GM18858 (cell line): ENCODE measurements around the gene HYDIN.
"Not testable (repeated sequence)": the region's sequence is repeated elsewhere in the genome, so short reads cannot be mapped to it uniquely, and the experiment has no call there.

Experiments
- ATAC-seq: cut with Tn5 transposase; IDR thresholded peaks from one replicate; pipeline ENCODE4 v1.9.1; 2021; ENCODE audit not compliant: unreplicated experiment

Gene HYDIN

GRCh38 chr16:71009440-71010223 lies 220.9 kb downstream of the HYDIN start:
- ATAC-seq = not testable (repeated sequence)

DNA sequence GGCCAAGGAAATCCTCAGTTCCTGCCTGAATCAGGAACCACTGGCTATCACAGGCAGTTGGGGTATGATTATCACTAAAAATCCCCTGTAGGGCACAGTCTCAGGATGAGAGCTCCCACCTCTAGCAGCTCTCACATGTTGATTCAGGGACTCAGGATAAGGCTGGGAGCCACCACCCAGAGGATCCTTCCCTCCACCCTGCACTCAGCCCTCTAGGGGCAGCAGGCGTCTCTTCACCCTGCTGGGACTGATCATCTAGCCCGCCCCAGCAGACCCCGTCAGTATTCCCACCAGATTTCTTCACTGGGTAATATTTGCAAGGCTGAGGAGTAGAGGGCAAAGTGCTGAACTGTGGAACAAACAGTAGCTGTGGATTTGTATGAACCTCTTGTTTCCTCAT lies 224.0 kb downstream of the HYDIN start:
- not testable (repeated sequence) for ATAC-seq

DNA sequence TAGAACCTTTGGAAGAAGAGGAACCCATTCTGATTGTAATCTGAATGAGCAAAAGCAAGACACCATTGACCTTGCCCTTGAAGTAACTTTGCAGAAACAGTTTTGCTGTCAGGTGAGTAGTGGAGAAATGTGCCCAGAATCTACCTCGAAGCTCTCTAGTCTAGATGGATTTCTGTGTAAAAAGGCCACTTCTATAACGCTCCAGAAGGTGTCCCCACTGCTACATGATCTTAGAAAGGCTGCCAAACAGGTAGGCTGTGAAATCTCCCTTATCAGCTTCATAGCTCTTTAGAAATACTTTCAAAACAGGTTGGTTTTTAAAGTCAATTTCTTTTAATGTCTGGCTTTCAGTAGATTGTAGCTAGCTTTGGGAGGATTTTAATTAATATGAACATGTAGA lies 230.8 kb downstream of the HYDIN start:
- ATAC-seq = not testable (repeated sequence)

GRCh38 chr16:70995799-70996198 lies 234.7 kb downstream of the HYDIN start:
- not testable (repeated sequence) for ATAC-seq

- ATAC-seq = not testable (repeated sequence)
Observed at GRCh38 chr16:70992511-70992910, 238.0 kb downstream of the HYDIN start.

DNA sequence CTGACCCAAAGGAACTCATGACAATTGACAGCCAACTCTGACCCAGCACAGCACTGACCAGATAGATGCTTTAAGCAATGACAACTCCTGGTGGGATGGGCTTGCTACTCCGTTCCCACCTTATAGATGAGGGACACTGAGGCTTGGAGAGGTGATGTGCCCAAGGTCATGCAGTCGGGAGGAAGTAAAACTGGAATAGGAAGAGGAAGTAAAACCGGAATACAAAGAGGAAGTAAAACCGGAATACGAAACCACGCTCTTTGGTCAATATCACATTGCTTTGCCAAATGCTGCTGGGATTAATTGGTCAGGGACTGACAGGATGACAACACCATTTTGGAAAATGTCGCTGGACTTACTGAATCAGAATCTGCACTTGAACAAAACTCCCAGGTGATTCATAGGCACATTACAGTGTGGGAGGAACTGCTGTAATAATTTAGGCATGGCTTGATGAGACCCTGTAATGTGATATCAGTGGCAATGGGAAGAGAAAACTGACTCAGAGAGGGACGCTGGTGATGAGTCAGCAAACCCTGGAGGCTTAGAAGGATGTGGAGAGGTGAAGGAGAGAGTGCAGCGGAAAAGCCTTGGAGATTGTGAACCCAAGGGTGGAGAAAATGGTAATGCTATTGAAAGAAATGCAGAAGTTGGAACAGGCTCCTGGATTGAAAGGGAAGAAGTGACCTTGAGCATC lies 243.4 kb downstream of the HYDIN start:
- ATAC-seq = not testable (repeated sequence)

- ATAC-seq = not testable (repeated sequence)
Observed at GRCh38 chr16:70984675-70985074, 245.8 kb downstream of the HYDIN start.

DNA sequence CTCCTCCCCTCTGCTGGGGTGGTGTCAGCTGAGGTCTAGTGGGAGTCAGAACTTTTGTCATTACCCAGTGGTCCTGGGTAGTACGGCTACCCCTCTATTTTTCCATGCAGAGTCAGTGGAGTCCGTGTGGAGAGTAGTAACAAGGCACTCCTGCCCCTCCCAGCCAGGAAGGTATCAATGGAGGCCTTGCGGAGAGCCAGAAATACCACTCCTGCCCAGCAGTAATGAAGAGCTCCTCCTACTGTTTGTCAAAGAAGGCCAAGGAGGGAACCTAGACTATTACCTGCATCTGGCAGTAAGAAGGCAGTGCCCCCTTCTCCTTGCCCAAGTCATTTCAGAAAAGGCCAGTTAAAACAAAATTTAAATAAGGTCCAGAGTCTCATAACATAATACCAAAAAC lies 262.2 kb downstream of the HYDIN start:
- ATAC-seq = not testable (repeated sequence)

- not testable (repeated sequence) for ATAC-seq
Observed at GRCh38 chr16:70960169-70960568, 270.4 kb downstream of the HYDIN start.

- ATAC-seq = not testable (repeated sequence)
Observed at GRCh38 chr16:70954922-70955321, 275.6 kb downstream of the HYDIN start.

DNA sequence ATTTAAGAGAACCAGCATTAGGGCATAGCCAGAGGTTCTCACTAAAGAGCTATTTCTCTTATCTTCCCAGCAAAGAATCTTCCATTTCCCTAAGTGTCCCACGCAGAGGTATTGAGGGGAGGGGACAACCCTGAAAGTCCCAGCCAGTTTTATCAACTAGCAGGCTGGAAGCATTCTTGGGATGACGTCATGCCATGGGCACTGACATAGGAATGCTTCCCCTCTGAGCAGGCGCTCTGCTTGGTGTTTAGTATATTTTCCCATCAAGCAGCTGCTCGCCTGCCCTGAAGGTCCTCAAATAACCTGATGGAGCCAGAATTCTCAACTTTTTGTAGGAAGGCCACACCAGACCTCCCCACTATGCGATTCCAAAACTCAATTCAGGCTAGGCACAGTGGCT lies 276.7 kb downstream of the HYDIN start:
- ATAC-seq = not testable (repeated sequence)

- not testable (repeated sequence) for ATAC-seq
Observed at GRCh38 chr16:70943551-70943950, 287.0 kb downstream of the HYDIN start.

DNA sequence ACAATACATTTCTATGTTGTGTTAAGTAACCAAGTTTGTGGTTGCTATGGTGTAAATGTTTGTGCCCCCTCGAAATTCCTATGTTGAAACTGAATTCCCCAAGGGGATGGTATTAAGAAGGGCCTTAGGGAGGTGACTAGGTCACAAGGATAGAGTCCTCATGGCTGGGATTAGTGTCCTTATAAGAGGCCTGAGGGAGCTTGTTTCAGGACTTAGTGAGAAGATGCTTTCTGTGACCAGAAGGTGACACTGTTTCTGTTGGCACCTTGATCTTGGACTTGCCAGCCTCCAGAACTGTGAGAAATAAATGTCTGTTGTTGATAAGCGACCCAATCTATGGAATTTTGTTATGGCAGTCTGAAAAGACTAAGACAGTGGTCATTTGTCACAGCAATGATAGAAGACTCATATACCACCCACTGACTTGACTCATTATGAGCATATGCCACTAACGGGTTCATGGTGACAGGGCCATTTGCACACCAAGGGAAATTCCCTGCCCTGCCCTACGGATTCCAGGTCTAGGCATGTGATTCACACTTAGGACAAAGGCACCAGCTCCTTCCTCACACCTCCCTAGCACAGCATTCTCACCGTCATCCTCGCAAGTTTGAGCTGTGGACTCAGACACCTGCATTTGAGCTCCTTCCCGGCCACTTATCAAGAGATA lies 290.7 kb downstream of the HYDIN start:
- ATAC-seq = not testable (repeated sequence)

- not testable (repeated sequence) for ATAC-seq
Observed at GRCh38 chr16:70936781-70937525, 293.6 kb downstream of the HYDIN start.

DNA sequence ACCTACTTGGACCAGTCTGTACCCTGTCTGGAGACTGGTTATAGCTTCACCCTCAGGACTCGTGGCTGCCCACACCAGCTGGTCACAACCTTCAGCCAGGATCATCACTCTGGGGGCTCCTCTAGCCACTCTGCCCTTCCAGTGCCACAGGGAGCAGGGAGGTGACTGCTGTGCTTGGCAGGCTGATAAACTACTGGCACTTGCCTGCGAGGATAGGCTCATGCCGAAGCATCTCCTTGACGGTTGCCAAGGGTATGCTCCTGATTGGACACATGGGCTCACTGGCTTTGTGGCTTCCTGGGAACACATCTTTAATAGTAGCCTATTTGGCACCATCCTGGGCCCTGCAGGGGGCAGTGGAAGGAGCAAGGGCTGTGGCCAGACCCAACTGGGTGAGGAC lies 295.2 kb downstream of the HYDIN start:
- ATAC-seq = not testable (repeated sequence)

DNA sequence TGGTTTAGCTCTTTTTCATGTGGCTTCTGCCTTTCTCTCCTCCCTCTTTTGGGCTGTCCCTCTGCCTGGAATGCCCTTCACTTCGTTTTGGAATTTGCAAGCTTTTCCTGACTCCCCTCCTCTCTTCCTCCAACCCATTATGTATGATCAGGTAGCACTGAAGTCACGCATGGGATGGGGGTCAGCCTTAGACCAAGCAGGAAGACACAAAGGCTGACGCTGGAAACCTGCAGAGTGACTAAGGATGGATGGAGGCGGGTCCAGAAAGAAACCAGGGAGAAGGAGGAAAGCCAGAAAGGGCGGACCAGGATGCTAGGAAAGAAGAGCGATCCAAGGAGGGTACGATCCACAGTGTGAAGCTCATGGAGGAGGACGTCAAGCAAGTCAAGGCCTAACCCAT lies 296.8 kb downstream of the HYDIN start:
- not testable (repeated sequence) for ATAC-seq

GRCh38 chr16:70930757-70931156 lies 299.8 kb downstream of the HYDIN start:
- ATAC-seq = not testable (repeated sequence)

DNA sequence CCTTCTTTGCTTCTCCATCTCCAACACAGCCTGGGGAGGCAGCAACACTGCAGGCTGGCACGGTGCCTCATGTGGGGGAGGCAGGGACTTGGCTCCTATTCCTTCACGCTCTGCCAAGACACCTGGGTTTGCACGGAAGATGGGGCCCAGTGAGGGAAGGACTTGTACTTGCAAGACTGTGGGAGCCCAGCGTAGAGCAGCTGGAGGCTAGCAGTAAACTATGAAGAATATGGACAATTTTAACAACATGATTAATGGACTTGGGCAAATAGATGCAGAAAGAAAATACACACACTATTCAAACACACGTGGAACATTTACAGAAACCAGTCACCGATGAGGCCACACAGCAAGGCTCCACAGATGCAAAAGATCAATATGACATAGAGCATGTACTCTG lies 308.4 kb downstream of the HYDIN start:
- not testable (repeated sequence) for ATAC-seq

- not testable (repeated sequence) for ATAC-seq
Observed at GRCh38 chr16:70920661-70921060, 309.9 kb downstream of the HYDIN start.

GRCh38 chr16:70888208-70888607 lies 342.3 kb downstream of the HYDIN start:
- not testable (repeated sequence) for ATAC-seq

DNA sequence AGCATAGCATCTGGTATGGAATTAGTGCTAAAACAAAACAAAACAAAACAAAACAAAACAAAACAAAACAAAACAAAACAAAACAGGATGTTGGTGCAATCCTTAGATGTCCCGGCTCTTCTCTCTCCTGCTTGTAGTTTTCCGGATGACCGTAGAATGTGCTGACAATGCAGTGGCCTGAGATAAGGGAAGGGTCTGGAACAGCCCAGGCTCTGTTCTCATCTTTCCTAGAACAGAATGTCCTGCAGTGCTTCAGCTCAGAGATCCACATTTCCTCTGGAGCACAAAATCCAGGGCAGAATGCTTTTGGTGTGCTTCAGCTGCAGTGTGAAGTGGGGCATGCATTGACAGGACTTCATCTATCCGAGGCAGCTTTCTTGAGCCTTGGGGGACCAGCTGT lies 345.9 kb downstream of the HYDIN start:
- not testable (repeated sequence) for ATAC-seq
